Aorta (tissue), 5 donors: Measurements from ENCODE around the gene OTULINL. TPM values are rescaled to one million over a fixed set of nuclear protein-coding genes. Genes with fewer than 3 reads are reported as not detected.

Source experiments
- ATAC-seq: fragments of 200-7000 bp; cut with Tn5 transposase; one replicate; pipeline ENCODE4 v1.9.1; 2022; ENCODE audit warnings: moderate library complexity; ENCODE audit not compliant: low FRiP score
- DNase-seq, 2 donors: peaks; one replicate each; pipeline ENCODE4 v3.0.0-alpha.2; 2020
- H3K27ac ChIP-seq, 2 donors: one replicate each; pipeline ENCODE4 v1.5.1; 2013; ENCODE audit warnings: low read length in 2 of 2, mild to moderate bottlenecking in 2 of 2, moderate library complexity in 2 of 2, control low read depth in 1 of 2, inconsistent platforms in 1 of 2, low read depth in 1 of 2
- H3K27me3 ChIP-seq, 2 donors: one replicate each; pipeline ENCODE4 v1.6.1; 2013; ENCODE audit warnings: control low read depth in 1 of 2, low read length in 1 of 2, mild to moderate bottlenecking in 1 of 2, moderate library complexity in 1 of 2; ENCODE audit not compliant: insufficient read depth in 2 of 2, control insufficient read depth in 1 of 2
- H3K36me3 ChIP-seq, 2 donors: one replicate each; pipeline ENCODE4 v1.6.1; 2013; ENCODE audit warnings: control low read depth in 1 of 2, low read length in 1 of 2, mild to moderate bottlenecking in 1 of 2; ENCODE audit not compliant: insufficient read depth in 2 of 2, control insufficient read depth in 1 of 2
- H3K4me1 ChIP-seq, 2 donors: one replicate each; pipeline ENCODE4 v1.6.1; 2013; ENCODE audit warnings: low read length in 2 of 2, control low read depth in 1 of 2, mild to moderate bottlenecking in 1 of 2, moderate library complexity in 1 of 2; ENCODE audit not compliant: insufficient read depth in 2 of 2, control insufficient read depth in 1 of 2
- H3K4me3 ChIP-seq, 2 donors: one replicate each; pipeline ENCODE4 v1.5.1; 2013; ENCODE audit warnings: low read length in 2 of 2, control low read depth in 1 of 2, mild to moderate bottlenecking in 1 of 2
- H3K9me3 ChIP-seq: one replicate; pipeline ENCODE4 v1.6.1; 2013; ENCODE audit warnings: mild to moderate bottlenecking, low read length; ENCODE audit not compliant: control insufficient read depth
- WGBS, 2 donors: extraction: QIAGEN DNeasy Blood & Tissue Kit; methylation state at CpG; one replicate each; pipeline ENCODE4 v1.1.7; 2013; 5-methylcytosine and 5-hydroxymethylcytosine counted together
- intact Hi-C, 2 donors: fragments of 100-400 bp; cut with DNase I; formaldehyde crosslinking; loops; one replicate each; pipeline versions ENCODE4 v1.14.2 to v1.15.0; 2022
- polyA plus RNA-seq, 2 donors: library from polyadenylated mRNA; stranded (reverse); fragments of 200-250 nt; gene quantifications; one replicate each; pipeline ENCODE4 v1.2.3, GENCODE V29; 2013
- total RNA-seq, 2 donors: library from RNA; stranded (reverse); fragmentation: NEBNext Ultra II Directional; extraction: Animal tissue kit (Norgen Biotek cat#: 25700); gene quantifications; one replicate each; pipeline ENCODE4 v1.2.1, GENCODE V29; 2021
- donor health status: healthy with polysubstance abuse.
- donor health status: Bipolar disorder and iron deficiency.
- donor health status: DM: no; HTN: no; CAD: no.
- donor health status: DM: no; HTN: no; CAD: no.
- donor health status: DM: yes; HTN: yes; CAD: no.

Gene OTULINL
- total and polyA plus RNA-seq, 4 donors, result 0.69 to 17.6 (median 5.6) TPM

DNA sequence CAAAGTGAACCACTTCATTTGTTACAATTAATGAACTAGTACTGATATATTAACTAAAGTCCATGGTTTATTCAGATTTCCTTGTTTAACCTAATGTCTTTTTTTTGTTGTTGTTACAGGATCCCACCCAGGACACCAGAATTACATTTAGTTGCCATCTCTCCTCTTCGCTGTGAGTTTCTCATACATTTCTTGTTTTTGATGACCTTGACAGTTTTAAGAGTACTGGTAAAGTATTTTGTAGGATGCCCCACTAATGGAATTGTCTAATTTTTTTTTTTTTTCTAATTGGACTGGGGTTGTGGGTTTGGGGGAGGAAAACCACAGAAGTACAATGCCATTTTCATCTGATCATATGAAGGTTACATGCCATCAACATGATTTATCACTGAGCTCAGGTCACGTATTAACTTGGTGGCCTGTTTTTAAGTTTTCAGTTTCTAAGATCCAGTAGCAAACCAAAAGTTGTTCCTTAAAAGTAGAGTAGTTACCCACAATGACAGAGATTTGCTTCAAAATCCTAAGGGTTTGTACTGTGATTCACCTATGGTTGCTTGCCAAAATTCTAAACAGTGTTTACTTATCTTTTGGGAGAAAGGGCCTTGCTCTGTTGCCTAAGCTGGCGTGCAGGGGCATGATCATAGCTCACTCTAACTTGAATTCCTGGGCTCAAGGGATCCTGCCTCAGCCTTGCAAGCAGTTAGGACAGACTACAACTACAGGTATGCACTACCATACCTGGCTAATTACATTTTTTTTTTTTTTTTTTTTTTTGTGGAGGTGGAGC is 78.4 kb downstream of the OTULINL start:
- Histone ChIP-seq H3K27ac (no peak overlapping the region), H3K4me3 (no peak overlapping the region), H3K4me1 (peaks cover 0 to 4% of the 10 kb centered on the region in 2 donors), H3K36me3 (no peaks in the 10 kb centered on the region), H3K9me3 (no peaks in the 10 kb centered on the region), H3K27me3 (no peaks in the 10 kb centered on the region)
- no peak for ATAC-seq
- WGBS, 2 donors, result 91 to 95% methylated on average over 3 of the region's 3 CpGs
- no peak for DNase-seq
- intact Hi-C loops, result no loop called here

DNA sequence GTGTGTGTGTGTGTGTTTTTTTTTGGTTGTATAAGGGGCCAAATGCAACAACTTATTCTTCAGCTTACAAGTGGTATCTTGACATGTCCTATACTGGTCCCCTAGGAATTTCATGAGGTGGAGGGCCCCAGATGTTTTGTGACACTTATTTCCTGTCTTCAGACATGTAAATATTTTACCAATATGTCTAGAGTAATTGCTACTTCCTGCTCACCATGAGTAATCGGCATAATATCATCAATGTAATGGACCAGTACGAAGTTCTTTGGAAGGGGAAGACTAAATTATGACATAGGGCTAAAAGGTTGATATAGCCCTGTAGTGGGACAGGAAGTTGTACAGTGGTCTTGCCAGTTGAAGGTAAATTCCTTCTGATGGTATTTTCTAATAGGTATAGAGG is 79.2 kb downstream of the OTULINL start:
- WGBS, 2 donors, result 82 to 86% methylated on average over 2 of the region's 2 CpGs
- Histone ChIP-seq H3K27me3 (no peaks in the 10 kb centered on the region), H3K4me3 (no peak overlapping the region), H3K9me3 (no peaks in the 10 kb centered on the region), H3K27ac (no peak overlapping the region), H3K4me1 (peaks cover 0 to 4% of the 10 kb centered on the region in 2 donors), H3K36me3 (no peaks in the 10 kb centered on the region)
- ATAC-seq (no peak), DNase-seq (no peak)
- intact Hi-C loops, result no loop called here

Other genes with a start within 250 kb of the OTULINL start
- 10 to 100 TPM; 48.7 to 60.4 TPM for gene OTULIN, start 82.9 kb downstream of the OTULINL start, total RNA-seq
- gene OTULIN, start 82.9 kb downstream of the OTULINL start, polyA plus RNA-seq, result 10 to 100 TPM in 1 of 2 donors, 1 to 10 TPM in 1; 8.6 to 12.5 TPM